Measurements from ENCODE around the gene IKZF1. TPM values are rescaled to one million over a fixed set of nuclear protein-coding genes. Genes with fewer than 3 reads are reported as not detected.

IKZF1 gene
- total and polyA plus RNA-seq, 9 of the 15 experiments (the other 6 are each of a cell fraction or from before 2014, with no cell fraction given): 12.6 to 85.3 (median 44.7) TPM

GRCh38 chr7:50349963-50350944 lies 45.7 kb downstream of the IKZF1 start (continued):
- TF ChIP-seq, protein P1, sequence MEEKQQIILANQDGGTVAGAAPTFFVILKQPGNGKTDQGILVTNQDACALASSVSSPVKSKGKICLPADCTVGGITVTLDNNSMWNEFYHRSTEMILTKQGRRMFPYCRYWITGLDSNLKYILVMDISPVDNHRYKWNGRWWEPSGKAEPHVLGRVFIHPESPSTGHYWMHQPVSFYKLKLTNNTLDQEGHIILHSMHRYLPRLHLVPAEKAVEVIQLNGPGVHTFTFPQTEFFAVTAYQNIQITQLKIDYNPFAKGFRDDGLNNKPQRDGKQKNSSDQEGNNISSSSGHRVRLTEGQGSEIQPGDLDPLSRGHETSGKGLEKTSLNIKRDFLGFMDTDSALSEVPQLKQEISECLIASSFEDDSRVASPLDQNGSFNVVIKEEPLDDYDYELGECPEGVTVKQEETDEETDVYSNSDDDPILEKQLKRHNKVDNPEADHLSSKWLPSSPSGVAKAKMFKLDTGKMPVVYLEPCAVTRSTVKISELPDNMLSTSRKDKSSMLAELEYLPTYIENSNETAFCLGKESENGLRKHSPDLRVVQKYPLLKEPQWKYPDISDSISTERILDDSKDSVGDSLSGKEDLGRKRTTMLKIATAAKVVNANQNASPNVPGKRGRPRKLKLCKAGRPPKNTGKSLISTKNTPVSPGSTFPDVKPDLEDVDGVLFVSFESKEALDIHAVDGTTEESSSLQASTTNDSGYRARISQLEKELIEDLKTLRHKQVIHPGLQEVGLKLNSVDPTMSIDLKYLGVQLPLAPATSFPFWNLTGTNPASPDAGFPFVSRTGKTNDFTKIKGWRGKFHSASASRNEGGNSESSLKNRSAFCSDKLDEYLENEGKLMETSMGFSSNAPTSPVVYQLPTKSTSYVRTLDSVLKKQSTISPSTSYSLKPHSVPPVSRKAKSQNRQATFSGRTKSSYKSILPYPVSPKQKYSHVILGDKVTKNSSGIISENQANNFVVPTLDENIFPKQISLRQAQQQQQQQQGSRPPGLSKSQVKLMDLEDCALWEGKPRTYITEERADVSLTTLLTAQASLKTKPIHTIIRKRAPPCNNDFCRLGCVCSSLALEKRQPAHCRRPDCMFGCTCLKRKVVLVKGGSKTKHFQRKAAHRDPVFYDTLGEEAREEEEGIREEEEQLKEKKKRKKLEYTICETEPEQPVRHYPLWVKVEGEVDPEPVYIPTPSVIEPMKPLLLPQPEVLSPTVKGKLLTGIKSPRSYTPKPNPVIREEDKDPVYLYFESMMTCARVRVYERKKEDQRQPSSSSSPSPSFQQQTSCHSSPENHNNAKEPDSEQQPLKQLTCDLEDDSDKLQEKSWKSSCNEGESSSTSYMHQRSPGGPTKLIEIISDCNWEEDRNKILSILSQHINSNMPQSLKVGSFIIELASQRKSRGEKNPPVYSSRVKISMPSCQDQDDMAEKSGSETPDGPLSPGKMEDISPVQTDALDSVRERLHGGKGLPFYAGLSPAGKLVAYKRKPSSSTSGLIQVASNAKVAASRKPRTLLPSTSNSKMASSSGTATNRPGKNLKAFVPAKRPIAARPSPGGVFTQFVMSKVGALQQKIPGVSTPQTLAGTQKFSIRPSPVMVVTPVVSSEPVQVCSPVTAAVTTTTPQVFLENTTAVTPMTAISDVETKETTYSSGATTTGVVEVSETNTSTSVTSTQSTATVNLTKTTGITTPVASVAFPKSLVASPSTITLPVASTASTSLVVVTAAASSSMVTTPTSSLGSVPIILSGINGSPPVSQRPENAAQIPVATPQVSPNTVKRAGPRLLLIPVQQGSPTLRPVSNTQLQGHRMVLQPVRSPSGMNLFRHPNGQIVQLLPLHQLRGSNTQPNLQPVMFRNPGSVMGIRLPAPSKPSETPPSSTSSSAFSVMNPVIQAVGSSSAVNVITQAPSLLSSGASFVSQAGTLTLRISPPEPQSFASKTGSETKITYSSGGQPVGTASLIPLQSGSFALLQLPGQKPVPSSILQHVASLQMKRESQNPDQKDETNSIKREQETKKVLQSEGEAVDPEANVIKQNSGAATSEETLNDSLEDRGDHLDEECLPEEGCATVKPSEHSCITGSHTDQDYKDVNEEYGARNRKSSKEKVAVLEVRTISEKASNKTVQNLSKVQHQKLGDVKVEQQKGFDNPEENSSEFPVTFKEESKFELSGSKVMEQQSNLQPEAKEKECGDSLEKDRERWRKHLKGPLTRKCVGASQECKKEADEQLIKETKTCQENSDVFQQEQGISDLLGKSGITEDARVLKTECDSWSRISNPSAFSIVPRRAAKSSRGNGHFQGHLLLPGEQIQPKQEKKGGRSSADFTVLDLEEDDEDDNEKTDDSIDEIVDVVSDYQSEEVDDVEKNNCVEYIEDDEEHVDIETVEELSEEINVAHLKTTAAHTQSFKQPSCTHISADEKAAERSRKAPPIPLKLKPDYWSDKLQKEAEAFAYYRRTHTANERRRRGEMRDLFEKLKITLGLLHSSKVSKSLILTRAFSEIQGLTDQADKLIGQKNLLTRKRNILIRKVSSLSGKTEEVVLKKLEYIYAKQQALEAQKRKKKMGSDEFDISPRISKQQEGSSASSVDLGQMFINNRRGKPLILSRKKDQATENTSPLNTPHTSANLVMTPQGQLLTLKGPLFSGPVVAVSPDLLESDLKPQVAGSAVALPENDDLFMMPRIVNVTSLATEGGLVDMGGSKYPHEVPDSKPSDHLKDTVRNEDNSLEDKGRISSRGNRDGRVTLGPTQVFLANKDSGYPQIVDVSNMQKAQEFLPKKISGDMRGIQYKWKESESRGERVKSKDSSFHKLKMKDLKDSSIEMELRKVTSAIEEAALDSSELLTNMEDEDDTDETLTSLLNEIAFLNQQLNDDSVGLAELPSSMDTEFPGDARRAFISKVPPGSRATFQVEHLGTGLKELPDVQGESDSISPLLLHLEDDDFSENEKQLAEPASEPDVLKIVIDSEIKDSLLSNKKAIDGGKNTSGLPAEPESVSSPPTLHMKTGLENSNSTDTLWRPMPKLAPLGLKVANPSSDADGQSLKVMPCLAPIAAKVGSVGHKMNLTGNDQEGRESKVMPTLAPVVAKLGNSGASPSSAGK (IDR thresholded peaks at IDR 0.05): peak; percentile 94
- no peak for TF ChIP-seq U2AF2 (optimal IDR thresholded peaks at IDR 0.05; ENCODE audit: low read depth, low read length)
- 0 out of 2 replicates have a peak, but pooled peaks have one; percentile 35 for TF ChIP-seq ZNF76 (CRISPR knock-in tag; IDR thresholded peaks at IDR 0.05; ENCODE audit: borderline replicate concordance)
- TF ChIP-seq SMAD4 (CRISPR knock-in tag; conservative IDR thresholded peaks at IDR 0.05): peak; percentile 63
- no peak for TF ChIP-seq NFXL1 (CRISPR knock-in tag; IDR thresholded peaks at IDR 0.05)
- peak; percentile 10; the same call in 1 of the 2 replicates for TF ChIP-seq TEAD4 (IDR thresholded peaks at IDR 0.05; ENCODE audit: low read length)
- TF ChIP-seq TEAD4 (CRISPR knock-in tag; IDR thresholded peaks at IDR 0.05; ENCODE audit: borderline replicate concordance): no peak
- TF ChIP-seq KLF6 (CRISPR knock-in tag; IDR thresholded peaks at IDR 0.05; ENCODE audit: borderline replicate concordance): no peak
- TF ChIP-seq JUND (IDR thresholded peaks at IDR 0.05; ENCODE audit: borderline replicate concordance, low read depth, low read length): no peak
- TF ChIP-seq JUND (tag; IDR thresholded peaks at IDR 0.05; ENCODE audit: borderline replicate concordance, low read depth, low read length): 0 out of 3 replicates have a peak, but pooled peaks have one; percentile 23
- 0 out of 4 replicates have a peak, but pooled peaks of 1 of the 2 experiments have one; percentile 11 for TF ChIP-seq HDAC1 (IDR thresholded peaks at IDR 0.05)
- TF ChIP-seq RNF2 (IDR thresholded peaks at IDR 0.05): no peak
- peak in 1 of 2 experiments; percentile 50; a peak in 1 of 4 replicates for TF ChIP-seq RCOR1 (IDR thresholded peaks at IDR 0.05; ENCODE audit: borderline replicate concordance in 1 of 2, low read depth in 2 of 2, low read length in 2 of 2)
- peak; percentile 77 for TF ChIP-seq DMBX1 (CRISPR knock-in tag; IDR thresholded peaks at IDR 0.05; ENCODE audit: borderline replicate concordance)
- TF ChIP-seq ILK (tag; IDR thresholded peaks at IDR 0.05; ENCODE audit: borderline replicate concordance, low read depth): no peak
